Activated gamma-delta T cell treated with Interleukin-2 at 50 U/mL for 16 hours (primary cell): ENCODE data around the gene ARHGAP10.

Experiments used
- DNase-seq: peaks from one replicate; pipeline ENCODE4 v3.0.0-alpha.2; 2020

Gene ARHGAP10

DNA sequence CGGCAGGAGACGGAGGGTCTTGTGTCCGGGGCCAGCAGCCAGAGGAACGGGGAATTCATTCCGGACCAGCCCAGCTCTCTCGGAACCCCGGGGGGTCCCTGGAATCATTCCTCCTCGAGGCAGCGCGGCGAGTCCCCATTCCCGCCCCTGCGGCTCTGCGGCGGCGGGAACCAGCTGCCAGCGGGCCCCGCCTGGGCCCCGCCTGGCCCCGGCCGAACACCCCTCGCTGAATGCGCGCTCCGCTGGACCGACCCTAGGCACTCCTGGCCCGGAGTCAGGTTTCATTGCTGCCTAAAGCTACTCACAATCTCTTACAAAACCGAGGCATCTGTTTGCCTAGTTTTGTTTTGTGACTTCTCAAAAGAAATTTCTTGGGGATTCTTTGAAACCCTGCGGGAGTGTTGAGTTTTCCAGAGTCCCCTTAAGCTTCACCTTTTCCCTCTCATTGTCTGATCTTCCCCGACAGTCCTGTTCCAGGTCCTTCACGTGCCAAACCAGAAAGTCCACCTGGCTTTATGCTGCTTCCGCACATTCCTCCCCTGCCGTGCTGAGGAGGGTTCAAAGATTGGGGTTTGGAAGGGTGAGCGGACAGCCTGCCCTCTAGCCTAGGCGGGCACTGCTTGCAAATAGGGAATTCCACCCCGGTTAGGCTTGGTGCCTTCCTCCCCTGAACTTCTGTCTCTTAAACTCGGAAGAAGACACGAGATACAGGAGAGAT lies 789 bp downstream of the ARHGAP10 start:
- no peak for DNase-seq

DNA sequence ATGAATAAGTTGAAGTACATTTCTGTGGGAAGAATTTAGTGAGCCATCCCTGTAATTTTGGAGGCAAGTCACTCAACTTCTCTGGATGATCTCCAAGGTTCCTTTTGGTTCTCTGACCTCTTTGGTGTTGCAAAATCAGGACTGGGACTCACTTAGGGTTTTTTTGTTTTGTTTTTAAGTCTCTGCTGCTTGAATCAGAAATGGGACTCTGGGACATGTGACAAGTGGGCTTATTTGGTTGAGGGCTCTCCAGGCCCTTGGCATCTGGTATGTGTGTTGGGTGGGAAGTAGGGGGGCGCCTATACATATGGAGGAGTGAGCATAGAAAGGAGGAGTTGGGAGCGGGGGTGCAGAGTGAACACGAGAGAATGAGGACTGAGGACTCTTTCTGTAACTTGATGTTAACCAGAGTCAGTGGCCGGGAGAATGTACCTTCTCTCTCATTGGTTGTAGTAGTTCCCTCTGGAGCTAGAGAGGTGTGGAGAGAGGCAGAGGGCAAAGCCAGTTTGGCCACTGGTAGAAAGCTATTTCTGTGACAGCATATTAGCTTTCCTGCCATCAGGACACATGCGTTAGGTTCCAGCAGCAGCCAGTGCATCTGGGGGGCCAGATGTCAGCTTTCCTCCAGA lies 1.9 kb downstream of the ARHGAP10 start:
- DNase-seq, result no peak

DNA sequence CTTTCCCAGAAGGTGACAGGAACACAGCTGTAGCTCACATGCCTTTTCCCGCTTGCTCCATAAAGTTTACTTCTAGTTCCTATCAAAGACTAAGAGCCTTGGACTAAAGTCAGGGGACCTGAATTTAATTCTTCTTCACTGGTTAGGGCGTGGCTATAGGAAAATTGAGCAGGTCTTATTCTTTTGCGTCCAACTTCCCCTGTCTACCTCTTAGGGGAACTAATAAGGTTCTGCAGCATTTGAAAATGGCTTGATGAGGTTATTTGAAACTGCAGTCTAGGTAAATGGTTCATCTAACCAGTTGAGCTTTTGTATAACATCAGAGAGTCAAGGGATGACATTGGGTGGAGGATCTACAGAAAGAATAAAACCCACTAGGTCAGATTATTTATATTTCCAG lies 2.6 kb downstream of the ARHGAP10 start:
- DNase-seq, result no peak

DNA sequence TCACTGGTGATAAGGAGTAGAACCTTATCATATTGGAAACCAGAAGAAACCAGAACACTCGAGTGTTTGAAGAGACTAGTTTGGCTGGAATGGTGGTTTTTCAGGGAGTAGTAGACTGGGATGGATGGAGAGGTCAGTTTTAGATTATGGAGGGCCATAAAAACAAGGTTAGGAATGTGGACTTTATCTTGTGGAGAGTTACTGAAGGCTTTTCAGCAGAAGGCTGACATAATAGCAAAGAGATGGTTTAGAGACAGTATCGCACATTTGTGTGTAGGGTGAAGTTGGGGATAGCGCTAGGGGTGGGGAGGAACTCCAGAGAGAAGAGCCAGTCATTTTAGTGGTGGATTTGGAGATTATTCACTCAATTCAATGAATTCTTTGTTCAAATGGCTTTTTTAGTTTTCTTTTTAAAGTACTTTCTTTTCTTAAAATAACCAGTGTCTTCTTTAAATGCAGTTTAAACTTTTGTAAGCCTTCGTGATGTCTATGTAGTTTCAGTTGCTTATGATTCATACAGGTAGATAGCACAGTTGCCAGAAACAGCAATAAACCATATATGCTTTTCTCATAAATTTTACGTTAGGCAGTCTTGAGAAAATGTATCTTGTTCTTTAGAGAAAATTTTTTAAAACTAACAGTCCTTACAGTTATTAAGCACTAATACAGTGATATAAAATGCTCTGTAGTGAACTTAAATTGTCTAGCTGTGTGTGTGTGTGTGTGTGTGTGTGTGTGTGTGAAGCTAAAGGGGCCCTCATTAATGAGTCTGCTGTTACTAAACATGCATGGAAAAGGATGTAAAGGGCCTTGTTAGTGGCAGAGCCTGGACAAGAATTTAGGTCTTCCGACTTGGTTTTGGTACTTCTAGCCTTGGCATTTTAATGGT lies 3.8 kb downstream of the ARHGAP10 start:
- DNase-seq, result no peak

- DNase-seq, result no peak
Observed at GRCh38 chr4:147736458-147736857, 4.6 kb downstream of the ARHGAP10 start.

- no peak for DNase-seq
Observed at GRCh38 chr4:147737623-147738022, 5.7 kb downstream of the ARHGAP10 start.

DNA sequence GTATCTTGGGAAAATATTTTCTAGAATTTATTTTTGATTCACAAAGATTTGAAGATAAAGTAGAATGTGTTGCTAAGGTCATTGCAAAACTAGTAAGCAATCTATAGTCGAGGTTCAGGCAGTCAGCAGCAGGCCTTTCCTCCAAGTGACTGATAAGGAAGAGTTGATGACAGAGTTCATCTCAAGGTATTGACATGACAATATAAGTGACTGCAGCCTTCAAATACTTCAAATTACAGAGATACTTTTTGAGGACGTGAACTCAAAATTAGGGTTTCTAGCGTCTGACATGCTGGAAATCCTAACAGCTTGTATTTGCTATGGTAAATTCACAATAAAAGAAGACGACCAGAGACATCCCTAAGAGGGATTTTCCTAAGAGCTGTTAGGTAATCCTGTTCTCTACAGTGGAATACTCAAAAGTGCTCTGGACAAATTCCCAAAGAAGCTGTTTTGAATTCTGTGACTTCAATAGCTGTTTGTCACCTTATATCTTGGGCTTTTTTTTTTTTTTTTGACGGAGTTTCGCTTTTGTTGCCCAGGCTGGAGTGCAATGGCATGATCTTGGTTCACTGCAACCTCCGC lies 7.4 kb downstream of the ARHGAP10 start:
- no peak for DNase-seq

DNA sequence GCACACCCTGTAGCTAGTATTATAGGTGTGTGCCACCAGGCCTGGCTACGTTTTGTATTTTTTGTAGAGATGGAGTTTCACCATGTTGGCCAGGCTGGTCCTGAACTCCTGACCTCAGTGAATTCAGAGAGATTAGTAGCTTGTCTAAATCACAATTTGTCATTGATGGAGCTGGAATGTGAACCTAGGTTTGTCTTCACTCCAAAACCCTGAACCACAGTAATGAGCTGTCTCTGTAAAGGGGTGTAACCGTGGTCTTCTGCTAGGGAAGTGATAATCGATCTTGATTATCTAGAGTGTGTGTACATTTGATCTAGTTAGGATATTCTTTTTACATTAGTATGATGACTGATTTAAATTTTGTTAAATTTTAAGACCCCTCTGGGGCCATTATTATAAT lies 8.3 kb downstream of the ARHGAP10 start:
- no peak for DNase-seq

GRCh38 chr4:147741190-147741788 lies 9.4 kb downstream of the ARHGAP10 start:
- DNase-seq, result no peak

DNA sequence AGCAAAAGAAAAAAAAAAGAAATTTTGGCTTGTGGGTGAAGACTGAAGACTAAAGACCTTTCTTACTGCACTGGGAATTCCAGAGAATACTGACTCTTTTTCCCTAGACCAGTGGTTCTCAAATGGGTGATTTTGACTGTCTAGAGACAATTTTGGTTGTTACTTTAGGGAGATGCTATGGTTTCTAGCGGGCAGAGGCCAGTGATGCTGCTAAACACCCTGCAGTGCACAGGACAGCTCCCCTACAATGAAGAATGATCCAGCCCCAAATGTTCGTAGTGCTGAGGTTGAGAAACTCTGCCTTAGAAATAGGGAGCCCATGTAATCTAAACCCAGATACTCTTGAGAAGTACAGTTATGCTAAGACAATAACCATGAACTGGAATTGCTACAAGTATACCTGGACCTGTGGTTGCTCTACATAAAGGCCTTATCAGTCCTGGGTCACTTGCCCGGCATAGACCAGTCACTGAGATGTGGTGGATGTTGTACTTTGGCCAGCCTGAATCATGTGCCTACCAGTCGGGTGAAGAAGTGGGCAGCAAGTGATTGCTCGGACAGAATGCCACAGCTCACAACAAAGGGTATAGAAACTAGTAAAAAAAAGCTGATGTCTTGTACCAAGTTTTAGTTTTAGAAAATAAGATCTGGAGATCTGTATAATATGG lies 16.0 kb downstream of the ARHGAP10 start:
- no peak for DNase-seq

DNA sequence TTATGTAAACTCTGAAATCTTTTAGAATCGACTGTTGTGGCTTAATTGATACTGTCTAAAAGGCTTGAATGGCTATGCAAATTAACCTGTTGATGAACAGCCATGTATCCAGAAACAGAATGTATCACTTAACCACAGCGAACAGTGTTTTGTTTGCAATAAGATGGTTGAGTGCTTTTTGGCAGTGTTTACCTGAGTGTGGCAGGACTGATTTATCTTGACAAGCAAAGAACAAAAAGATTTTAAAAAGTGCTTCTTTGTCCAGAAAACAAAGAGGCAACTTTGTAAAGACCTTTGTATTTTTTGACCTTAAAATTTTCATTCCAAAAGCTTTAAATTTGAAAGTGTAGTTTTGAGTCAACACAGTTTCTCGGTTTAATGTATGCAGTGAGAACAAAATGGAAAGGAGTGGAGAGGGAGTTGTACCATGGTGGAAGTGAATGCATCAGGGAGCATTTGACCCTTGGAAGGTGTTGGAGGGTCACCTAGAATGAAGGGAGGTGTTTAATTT lies 18.0 kb downstream of the ARHGAP10 start:
- DNase-seq, result no peak

GRCh38 chr4:147753047-147753446 lies 21.2 kb downstream of the ARHGAP10 start:
- no peak for DNase-seq

DNA sequence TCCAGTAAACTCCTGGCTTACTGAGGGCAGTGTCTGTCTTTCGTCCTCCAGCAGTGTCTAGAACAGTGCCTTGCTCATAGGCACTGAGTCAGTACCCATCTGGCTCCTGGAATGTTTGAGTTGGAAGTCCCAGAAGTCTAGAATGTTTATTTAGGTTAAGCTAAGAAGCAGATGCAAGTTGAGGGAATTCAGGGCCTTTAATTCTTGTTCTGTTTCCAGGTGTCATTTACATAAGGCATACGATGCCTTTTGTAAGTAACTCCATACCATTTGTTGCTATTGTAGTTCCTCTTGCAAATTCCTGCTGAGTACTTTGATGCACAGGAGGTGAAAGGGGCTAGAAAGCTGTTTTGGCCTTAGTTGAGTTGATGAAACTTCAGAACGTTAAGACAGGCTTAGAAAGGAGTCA lies 22.2 kb downstream of the ARHGAP10 start:
- DNase-seq, result no peak

DNA sequence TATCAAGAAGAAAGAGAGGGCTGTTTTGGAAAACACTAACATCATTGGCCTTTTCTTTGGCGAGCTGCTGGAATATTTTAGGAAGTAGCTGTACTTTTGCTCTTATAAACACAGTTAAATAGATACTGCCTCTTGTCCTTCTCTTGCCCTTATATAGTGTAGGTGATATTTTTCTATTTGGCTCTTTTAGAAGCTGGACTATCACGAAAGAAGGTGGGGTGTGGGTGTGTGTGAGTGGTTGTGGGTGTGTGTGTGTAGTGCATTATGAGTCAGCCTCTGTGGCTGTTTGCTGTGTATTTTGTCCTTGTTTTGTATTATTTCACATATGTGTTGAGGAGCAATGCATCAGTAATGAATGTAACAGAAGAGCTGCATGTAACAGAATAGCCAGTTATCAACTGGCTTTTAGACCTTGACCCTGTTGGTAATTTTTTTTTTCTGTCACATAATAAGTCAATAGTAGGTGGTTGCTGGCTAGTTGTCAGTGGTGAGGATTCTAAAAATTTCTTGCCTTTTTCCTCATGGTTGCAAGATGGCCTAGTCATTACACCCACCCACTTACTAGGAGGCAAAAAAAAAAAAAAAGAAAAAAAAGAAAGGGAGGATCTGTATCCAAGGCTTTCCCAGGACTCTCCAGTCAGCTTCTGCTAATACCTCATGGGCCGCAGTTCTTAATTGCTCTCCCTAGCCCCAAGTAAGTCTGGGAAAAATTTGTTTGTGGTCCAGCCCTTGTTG lies 23.8 kb downstream of the ARHGAP10 start:
- no peak for DNase-seq

DNA sequence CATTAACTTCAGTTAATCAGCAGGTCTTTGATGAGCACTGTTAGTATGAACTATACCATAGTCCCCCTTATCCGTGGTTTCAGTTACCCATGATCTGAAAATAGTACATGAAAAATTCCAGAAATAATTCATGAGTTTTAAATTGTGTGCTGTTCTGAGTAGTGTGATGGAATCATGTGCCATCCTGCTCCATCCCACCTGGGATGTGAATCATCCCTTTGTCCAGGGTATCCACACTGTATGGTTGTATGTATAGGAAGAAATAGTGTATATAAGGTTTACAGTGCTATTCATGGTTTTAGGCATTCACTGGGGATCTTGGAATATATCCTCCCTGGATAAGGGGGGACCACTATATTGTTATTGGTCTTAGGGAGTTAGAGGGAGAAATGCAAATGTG lies 24.5 kb downstream of the ARHGAP10 start:
- no peak for DNase-seq

GRCh38 chr4:147760176-147760575 lies 28.3 kb downstream of the ARHGAP10 start:
- no peak for DNase-seq

DNA sequence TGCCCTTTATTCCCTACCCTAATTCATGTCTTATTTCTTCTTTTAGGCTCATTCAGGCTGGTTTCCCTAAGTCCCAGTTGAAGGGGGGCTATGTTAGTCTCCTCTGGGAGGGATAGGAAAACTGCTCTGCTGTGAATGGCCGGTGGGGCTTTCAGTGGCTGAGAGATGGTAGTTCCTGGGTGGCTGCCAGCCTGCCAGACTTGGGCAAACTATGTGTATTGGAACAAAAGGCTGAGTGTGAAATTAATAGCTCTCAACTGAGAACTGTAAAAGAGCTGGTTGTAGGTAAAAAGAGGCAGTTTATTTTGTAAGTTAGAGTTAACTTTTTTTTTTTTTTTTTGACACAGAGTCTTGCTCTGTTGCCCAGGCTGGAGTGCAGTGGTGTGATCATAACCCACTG lies 28.8 kb downstream of the ARHGAP10 start:
- no peak for DNase-seq

- DNase-seq, result no peak
Observed at GRCh38 chr4:147761218-147761883, 29.5 kb downstream of the ARHGAP10 start.

DNA sequence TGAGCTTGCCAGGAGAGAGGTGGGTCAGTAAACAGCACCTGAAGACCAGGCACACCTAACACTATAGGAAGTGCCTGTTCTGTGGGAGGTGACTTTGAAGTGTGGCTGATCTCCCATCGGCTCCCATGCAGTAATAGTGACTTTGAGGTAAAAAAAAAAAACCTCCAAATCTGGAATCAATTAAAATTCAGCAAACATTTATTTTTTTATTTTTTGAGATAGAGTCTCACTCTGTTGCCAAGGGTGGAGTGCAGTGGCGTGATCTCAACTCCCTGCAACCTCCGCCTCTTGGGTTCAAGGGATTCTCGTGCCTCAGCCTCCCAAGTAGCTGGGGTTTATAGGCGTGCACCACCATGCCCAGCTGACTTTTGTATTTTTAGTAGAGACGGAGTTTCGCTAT lies 32.4 kb downstream of the ARHGAP10 start:
- no peak for DNase-seq

GRCh38 chr4:147765121-147765529 lies 33.2 kb downstream of the ARHGAP10 start:
- no peak for DNase-seq

DNA sequence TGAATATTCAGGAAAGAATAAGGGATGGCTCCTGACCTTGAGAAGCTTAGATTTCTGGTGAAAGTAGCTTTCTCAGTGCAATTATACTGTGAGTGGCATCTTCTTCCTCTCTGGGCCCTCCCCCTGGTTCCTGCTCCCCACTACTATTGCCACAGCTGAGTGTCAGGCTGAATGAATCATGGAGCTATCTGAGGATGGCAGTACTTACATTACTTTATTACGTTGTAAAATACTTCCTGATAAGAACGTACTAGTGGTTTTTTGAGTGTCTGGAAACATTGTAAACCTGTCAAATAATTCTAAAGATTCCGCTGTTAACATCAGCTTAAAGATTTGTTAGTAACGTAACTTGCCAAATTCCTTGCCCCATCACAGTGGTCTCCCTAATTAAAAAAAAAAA lies 36.2 kb downstream of the ARHGAP10 start:
- DNase-seq, result no peak
